ENCODE measurements around the gene ZNF528.

The ZNF528 gene

DNA sequence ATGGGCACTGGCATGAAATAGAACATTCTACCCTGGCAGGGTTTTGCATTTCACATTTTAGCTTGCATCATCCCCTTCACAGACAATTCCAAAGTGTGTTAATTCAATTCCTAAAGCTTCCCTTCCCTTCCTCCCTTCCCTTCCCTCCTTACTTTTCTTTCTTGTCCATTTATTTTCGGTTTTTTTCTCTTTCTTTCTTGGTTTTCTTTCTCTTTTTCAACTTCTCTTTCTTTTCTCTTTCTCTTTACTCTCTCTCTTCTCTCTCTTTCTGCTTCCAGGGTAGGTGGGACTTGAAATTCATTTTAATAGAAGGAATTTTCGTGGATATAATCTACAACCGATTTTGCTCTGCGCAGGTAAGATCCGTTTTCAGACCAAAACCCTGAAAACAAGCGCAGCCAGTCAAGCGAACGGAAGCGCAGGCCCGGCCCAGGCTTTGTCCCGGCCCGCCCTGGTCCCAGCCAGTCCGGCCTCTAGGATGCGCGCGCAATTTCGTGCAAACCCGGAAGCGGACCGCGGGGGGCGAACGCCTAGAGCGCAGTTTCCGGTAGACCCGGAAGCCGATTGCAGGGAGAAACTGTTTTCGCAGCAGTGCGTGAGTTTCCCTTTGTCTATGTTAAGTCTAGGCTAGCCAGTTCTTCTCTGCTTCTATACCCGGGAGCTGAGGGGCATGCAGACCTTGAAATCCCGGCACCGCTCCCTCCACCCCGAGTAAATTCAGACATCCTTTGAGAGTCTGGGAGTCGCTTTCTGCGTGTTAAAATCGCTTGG is at the start of gene ZNF528:
TSS of gene ZNF528 (plus strand) at position 540 of the 771 bp plus-strand sequence. CDS start 4,165 bp downstream, outside the sequence.
- peak; percentile 36 for DNase-seq

DNA sequence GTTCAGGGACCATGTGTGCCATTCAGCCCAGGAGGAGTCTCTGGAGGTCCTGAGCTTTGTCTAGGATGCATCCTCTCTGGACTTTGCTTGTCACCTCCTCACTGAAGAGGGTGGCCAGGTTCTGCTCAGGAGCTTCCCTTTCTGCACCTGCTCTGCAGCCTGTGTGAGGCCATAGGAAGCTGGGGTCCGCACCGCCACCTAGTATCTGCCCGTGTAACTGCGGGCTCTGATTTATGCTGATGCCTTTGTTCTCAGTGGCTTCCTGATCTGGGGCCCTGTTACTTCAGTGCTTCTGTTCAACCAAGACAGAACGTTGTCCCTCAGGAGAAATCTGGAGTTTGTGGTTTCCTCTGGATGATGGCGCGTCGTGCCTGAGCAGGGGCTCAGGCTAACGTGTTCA is 46.1 kb upstream of the ZNF528 start:
- no peak for DNase-seq

DNA sequence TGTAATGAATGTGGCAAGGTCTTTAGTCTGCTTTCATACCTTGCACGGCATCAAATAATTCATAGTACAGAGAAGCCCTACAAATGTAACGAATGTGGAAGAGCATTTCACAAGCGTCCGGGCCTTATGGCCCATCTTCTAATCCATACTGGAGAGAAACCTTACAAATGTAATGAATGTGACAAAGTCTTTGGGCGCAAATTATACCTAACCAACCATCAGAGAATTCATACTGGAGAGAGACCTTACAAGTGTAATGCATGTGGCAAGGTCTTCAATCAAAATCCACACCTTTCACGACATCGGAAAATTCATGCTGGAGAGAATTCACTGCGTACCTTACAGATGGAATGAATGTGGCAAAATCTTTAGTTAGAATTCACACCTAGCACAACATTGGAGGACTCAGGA is 31.2 kb upstream of the ZNF528 start:
- no peak for DNase-seq

DNA sequence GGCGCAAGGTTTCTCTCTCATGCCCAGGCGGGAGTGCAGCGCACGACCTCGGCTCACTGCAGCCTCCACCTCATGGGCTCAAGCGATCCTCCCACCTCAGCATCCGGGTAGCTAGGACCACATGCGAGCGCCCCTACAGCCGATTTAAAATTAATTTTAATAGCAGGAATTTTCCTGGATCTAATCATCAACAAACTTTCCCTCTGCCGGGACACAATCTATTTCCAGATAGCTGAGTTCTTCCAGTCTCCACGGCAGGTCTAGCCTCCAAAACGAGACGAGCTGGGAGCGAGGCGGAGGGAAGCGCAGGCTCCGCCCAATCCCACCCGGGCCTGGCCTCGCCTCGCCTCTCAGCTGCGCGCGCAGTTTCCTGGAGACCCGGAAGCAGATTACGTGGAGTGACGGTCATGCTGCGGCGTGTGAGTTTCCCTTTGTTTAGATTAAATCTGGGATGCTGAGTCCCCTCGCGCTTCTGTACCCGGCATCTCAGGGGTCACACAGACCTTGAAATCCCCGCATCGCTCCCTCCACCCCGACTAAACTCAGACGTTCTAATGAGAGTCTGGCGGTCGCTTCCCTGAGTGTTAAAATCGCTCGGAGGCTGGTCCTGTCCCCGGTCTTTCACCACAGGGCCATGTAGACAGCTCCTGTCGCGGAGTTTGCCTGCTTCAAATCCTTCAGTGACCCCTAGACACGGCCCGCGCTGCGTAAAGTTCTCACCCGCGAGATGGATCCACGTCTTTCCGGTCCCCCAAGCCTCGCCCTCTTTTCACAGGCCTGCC is 27.9 kb upstream of the ZNF528 start, which contains the start of gene ZNF880:
TSS of gene ZNF880 (plus strand) at position 365 of the 782 bp plus-strand sequence. CDS start at position 408, 43 bp downstream.
- DNase-seq: peak; percentile 85

DNA sequence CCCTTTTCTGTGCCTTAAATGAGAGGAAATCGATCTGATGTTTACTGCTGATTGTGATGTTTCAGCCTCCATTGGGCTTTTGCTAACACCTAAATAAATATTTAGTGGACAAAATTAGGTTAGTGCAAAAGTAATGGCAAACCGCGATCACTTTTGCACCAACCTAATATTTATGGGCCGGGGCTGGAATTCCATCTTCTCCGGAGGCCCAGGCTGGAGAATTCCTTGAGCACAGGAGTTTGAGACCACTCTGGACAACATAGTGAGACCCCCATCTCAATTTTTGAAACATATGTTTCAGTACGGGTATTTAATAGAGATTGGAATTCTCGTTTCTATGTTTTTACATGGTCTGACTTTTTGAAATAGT is 27.3 kb upstream of the ZNF528 start:
- no peak for DNase-seq

DNA sequence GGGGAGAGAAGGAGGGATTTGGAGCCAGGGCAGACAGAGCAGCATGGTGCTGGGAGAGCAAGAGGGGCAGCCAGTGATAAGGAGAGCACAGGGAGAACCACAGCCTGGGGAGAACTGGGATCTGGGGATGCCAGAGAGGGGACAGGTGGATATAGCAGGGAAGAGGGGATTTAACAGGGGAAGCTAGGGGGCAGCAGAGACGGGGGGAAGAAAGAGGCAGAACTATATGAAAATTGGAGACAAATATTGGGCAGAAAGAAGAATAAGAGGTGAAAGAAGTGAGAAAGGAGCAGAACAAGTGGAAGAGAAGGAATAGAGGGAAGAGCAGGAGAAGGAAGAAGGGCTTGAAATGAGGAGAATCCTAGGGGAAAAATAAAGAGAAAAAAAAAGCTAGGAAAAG is 6.5 kb upstream of the ZNF528 start:
- no peak for DNase-seq

DNA sequence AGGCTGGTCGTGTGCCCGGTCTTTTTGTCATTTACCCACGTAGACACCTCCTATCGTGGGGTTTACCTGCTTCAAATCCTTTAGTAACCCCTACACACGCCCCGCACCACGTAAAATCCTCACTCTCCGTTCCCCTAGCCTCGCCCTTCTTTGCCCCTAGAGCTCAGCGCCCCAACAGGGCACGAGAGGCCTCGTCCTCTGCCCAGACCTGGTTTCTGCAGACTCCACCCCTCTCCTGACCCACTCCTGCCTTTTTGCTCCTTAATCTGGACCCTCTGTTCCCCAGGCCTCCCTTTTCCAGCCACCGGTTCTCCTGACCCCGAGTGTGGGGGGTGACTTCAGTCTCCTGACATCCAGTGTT is 412 bp downstream of the ZNF528 start:
- no peak for DNase-seq

DNA sequence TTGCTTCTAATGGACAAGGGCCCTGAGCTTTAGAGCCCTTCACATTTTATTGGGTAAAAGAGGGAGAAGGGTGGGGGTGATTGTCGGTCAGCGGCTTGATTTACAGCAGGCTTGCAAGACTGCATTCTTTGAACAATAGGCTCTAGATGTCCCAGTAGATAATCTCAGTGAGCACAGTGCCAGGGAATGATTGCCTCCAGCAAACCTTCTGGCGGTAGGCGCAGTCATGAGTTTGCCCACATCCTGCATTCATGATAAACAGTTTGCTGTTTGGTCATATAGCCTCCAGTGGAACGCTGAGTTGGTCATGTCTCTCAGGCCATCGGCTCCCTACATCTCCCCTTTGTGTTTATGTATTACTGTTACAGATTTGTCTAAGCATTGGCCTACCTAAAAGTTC is 12.6 kb downstream of the ZNF528 start:
- DNase-seq: no peak

DNA sequence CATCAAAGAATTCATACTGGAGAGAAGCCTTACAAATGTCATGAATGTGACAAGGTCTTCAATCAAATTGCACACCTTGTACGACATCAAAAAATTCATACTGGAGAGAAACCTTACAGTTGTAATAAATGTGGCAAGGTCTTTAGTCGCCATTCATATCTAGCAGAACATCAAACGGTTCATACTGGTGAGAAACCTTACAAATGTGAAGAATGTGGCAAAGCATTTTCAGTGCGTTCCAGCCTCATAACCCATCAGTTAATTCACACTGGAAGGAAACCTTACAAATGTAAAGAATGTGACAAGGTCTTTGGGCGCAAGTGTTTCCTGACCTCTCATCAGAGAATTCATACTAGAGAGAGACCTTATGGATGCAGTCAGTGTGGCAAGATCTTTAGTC is 18.1 kb downstream of the ZNF528 start:
- DNase-seq: no peak

DNA sequence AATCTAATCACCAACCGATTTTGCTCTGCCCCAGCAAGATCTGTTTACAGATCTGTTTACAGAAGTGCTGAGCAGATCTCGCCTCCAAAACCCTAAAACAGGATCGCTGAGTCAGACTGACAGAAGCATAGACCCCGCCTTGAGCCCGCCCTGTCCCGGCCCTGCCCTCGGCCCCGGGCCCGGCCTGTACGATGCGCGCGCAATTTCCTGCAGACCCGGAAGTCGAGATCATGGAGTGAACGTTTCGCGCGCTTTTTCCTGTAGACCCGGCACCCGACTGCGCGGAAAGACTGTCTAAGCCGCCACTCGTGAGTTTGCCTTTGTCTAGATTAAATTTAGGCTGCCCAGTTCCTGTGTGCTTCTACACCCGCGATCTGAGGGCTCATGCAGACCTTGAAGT is 31.3 kb downstream of the ZNF528 start, which contains the start of gene ZNF534:
TSS of gene ZNF534 (plus strand) at position 212 of the 400 bp plus-strand sequence. CDS start 2,327 bp downstream, outside the sequence.
- DNase-seq: no peak

DNA sequence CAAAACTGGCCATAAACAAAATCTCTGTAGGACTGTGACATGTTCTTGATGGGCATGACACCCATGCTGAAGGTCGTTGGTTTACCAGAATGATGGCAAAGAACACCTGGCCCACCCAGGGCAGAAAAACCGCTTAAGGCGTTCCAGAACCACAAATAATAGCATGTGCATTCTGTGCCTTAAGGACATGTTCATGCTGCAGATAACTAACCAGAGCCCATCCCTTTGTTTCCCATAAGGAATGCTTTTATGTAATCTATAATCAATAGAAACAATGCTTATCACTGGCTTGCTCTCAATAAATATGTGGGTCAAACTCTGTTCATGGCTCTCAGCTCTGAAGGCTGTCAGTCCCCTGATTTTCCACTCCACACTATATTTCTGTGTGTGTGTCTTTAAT is 44.5 kb downstream of the ZNF528 start:
- no peak for DNase-seq

DNA sequence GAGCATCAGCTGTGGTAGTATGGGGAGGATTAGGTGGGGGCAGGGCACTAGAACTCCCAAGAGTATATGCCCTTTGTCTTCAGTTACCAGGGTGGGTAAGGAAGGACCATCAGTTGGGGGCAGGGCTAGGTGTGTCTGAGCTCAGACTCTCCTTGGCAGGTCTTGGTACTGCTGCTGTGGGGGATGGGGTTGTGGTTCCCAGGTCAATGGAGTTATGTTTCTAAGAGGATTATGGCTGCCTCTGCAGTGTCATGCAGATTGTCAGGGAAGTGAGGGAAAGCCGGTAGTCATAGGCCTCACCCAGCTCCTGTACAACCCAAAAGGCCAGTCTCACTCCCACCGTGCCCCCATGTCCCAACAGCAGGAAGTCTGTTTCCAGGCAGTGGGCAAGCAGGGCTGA is 46.9 kb downstream of the ZNF528 start:
- DNase-seq: no peak

DNA sequence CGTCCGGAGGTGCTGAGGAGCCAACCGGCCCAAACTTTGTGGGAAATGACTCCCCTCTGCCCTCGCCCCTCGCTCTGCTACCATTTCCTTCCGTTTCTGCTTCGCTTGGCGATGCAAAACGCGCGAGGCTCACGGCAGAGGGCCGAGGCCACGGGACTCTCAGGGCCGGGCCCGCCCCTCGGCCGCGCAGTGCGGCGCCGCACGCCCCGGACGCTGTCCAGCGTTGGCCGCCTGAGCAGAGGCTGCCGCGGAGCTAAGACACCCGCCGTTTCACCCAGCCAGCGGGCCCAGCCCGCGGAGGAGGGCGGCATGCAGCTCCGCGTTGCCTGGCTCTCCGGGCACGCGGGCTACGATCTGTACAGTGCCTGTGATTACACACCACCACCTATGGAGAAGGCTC is 53.6 kb downstream of the ZNF528 start:
- no peak for DNase-seq

DNA sequence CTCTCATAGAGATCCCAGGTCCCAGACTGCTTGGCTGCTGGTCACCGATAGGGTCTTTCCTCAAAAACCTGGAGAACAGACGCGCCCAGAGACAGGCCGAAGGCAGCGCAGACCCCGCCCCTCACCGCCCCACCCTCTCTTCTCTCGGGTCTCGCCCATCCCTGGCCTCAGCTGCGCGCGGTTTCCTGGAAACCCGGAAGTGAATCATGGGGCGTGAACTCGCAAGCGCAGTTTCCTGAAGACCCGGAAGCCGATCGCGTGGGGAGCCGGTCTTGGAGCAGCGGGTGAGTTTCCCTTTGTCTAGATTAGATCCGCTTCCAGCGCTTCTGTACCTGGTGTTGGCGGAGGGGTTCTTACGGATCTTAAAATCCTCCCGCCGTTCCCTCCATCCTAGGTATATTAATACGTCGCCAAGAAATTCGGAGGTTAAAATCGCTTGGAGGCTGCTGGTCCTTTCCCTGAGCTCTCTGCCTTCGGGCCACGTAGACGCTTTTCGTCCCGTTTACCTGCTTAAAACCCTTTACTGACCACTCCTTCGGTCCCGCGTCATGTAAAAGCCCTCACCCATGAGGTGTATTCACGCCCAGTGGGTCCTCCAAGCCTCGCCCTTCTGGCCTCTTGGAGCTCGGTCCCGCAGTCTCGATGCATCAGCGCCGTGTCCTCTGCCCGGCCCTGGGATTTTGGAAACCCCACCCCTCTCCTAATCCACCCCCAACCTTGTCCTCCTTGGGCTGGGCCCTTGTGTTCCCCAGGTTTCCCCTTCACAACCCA is 55.9 kb downstream of the ZNF528 start, which contains the start of gene ZNF578:
TSS of gene ZNF578 (plus strand) at position 230 of the 771 bp plus-strand sequence. CDS start 48,293 bp downstream, outside the sequence.
- DNase-seq: no peak

DNA sequence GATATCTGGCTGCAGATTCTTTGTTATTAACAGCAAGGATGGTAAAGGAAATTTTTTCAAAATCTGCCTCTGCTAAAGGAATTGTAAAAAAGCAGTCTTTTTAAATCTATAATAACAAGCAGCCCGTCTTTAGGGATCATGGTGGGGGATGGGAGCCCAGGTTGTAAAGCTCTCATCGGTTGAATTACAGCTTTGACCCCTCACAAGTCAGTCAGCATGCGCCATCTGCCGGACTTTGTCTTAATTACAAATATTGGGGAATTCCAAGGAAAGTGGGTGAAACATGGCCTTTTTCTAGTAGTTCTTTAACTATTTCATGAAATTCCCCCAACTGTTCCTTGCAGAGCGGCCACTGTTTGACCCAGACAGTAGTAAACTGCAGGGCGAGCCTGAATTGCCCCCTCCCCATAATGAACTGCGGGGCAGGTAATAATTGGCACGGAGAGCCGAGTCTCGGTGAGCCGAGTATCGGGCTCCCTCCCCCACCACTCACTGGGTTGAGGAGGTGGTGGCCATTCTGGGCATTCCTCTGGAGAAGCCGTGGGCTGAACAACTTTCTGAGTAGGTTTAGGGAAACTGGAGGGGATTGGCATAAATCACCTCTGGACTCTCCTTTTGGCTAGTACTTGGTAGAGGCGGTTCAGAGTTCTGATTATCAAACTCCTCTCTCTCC is 67.3 kb downstream of the ZNF528 start:
- no peak for DNase-seq

All from SHP77 treated with DMSO at 0.1 percent for 48 hours (cell line).